ENCODE measurements around the gene AADAT. TPM values are rescaled to one million over a fixed set of nuclear protein-coding genes. Genes with fewer than 3 reads are reported as not detected.
A peak's percentile ranks its signal among the peaks of the same experiment; 100 is the strongest.

Gene AADAT
- total RNA-seq, 4 donors from 2014 or later, result 0.86 to 0.98 (median 0.97) TPM; not detected in 1

- no peaks in the 10 kb centered on the region for H3K4me1 ChIP-seq
- no peak overlapping the region for H3K4me3 ChIP-seq
- no peaks in the 10 kb centered on the region for H3K9me3 ChIP-seq
- no peak for TF ChIP-seq POLR2A (IDR thresholded peaks at IDR 0.05)
- TF ChIP-seq EP300 (IDR thresholded peaks at IDR 0.05), result no peak
- no peak for TF ChIP-seq CTCF (IDR thresholded peaks at IDR 0.05)
- TF ChIP-seq POLR2AphosphoS5 (IDR thresholded peaks at IDR 0.05), result no peak
- no peaks in the 10 kb centered on the region for H3K27me3 ChIP-seq
- WGBS, result 88% methylated on average over 2 of the region's 4 CpGs
- H3K36me3 ChIP-seq, result no peaks in the 10 kb centered on the region
- no peak overlapping the region for H3K27ac ChIP-seq
- DNase-seq (ENCODE audit: low spot score in 2 of 2), result no peak
These were observed 7.9 kb upstream of the AADAT start for GRCh38 chr4:170097681-170098080.

GRCh38 chr4:170093973-170094535, 4.3 kb upstream of the AADAT start:
- Histone ChIP-seq H3K4me1 (peaks cover 14% of the 10 kb centered on the region), H3K4me3 (no peak overlapping the region), H3K27me3 (peaks cover 4% of the 10 kb centered on the region), H3K9me3 (no peaks in the 10 kb centered on the region), H3K36me3 (no peaks in the 10 kb centered on the region), H3K27ac (no peak overlapping the region)
- no peak for DNase-seq (ENCODE audit: low spot score in 2 of 2)
- WGBS, result 78% methylated on average over 2 of the region's 2 CpGs
- no peak for TF ChIP-seq POLR2AphosphoS5 (IDR thresholded peaks at IDR 0.05)
- TF ChIP-seq POLR2A (IDR thresholded peaks at IDR 0.05), result no peak
- no peak for TF ChIP-seq EP300 (IDR thresholded peaks at IDR 0.05)
- TF ChIP-seq CTCF (IDR thresholded peaks at IDR 0.05), result no peak

GRCh38 chr4:170091069-170091696, 1.4 kb upstream of the AADAT start:
- Histone ChIP-seq H3K9me3 (no peaks in the 10 kb centered on the region), H3K4me3 (no peak overlapping the region), H3K36me3 (no peaks in the 10 kb centered on the region), H3K27ac (no peak overlapping the region), H3K27me3 (peaks cover 4% of the 10 kb centered on the region), H3K4me1 (peaks cover 18% of the 10 kb centered on the region)
- no peak for DNase-seq (ENCODE audit: low spot score in 2 of 2)
- TF ChIP-seq POLR2AphosphoS5 (IDR thresholded peaks at IDR 0.05) (no peak), POLR2A (IDR thresholded peaks at IDR 0.05) (no peak), CTCF (IDR thresholded peaks at IDR 0.05) (no peak), EP300 (IDR thresholded peaks at IDR 0.05) (no peak)
- WGBS, result 97% methylated on average over 22 of the region's 47 CpGs

GRCh38 chr4:170090352-170091052, 746 bp upstream of the AADAT start:
- TF ChIP-seq POLR2AphosphoS5 (IDR thresholded peaks at IDR 0.05) (no peak), CTCF (IDR thresholded peaks at IDR 0.05) (no peak), POLR2A (IDR thresholded peaks at IDR 0.05) (no peak), EP300 (IDR thresholded peaks at IDR 0.05) (no peak)
- peaks cover 4% of the 10 kb centered on the region for H3K27me3 ChIP-seq
- H3K27ac ChIP-seq, result no peak overlapping the region
- no peak for DNase-seq (ENCODE audit: low spot score in 2 of 2)
- peak overlapping the region; percentile 61 for H3K4me3 ChIP-seq
- no peaks in the 10 kb centered on the region for H3K36me3 ChIP-seq
- peaks cover 18% of the 10 kb centered on the region for H3K4me1 ChIP-seq
- no peaks in the 10 kb centered on the region for H3K9me3 ChIP-seq
- WGBS, result 17% methylated on average over 8 of the region's 9 CpGs

GRCh38 chr4:170089274-170089667, 485 bp downstream of the AADAT start:
- no peaks in the 10 kb centered on the region for H3K9me3 ChIP-seq
- H3K4me3 ChIP-seq, result peak overlapping the region; percentile 61
- WGBS, result 7% methylated on average over 14 of the region's 18 CpGs
- H3K27me3 ChIP-seq, result peaks cover 4% of the 10 kb centered on the region
- H3K36me3 ChIP-seq, result no peaks in the 10 kb centered on the region
- no peak overlapping the region for H3K27ac ChIP-seq
- TF ChIP-seq POLR2A (IDR thresholded peaks at IDR 0.05), result no peak
- no peak for TF ChIP-seq CTCF (IDR thresholded peaks at IDR 0.05)
- TF ChIP-seq EP300 (IDR thresholded peaks at IDR 0.05), result no peak
- no peak for TF ChIP-seq POLR2AphosphoS5 (IDR thresholded peaks at IDR 0.05)
- no peak for DNase-seq (ENCODE audit: low spot score in 2 of 2)
- H3K4me1 ChIP-seq, result peaks cover 18% of the 10 kb centered on the region

Data from suprapubic skin (tissue), 4 donors.